GDM1 (cell line): Measurements from ENCODE around the gene MED12.

ENCODE experiments used
- DNase-seq: peaks from one replicate; lab custom pipeline; 2025; lab: John Stamatoyannopoulos, UW

MED12 gene

DNA sequence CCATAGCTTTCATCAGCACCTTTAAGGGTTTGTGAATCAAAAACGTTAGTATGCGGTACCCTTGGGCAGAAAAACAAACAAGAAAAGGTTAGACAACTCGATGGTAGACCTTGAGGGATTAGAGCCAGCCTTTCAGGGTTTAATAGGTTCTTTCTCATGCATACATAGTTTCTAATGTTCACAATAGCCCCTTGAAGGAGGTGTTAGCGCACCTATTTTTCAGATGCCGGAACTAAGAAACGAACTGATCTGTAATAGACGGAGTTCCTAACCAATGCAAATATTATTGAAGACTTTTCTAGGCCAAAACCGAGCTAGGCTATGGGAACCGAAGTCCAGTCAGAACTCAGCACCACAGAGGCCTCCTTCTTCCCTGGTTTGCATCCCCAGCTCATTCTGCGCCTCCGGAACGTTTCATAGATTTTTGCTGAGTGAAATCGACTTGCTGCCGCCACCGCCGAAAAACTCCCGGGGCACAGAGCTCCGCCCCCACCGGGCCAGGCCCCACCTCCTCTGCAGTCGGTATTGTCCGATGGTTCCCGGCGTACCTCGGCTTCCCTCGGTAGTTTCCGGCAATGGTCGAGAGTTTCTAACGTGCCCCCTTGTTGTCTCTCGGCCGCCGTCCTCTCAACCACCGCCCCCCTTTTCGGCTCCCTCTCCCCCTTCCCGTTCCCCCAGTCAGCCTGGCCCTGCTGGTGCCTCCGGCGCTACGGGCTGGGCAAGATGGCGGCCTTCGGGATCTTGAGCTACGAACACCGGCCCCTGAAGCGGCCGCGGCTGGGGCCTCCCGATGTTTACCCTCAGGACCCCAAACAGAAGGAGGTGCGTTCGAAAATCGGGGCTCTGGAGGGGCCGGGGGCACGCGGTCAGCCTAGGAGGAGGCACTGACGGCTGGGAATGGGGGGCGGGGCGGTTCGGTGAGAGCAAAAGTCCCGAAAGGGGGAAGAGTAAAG lies at the start of gene MED12:
Gene MED12 (plus strand): TSS at position 565 of the 953 bp plus-strand sequence. CDS start 159 bp downstream, at position 724.
- peak; percentile 76 for DNase-seq

DNA sequence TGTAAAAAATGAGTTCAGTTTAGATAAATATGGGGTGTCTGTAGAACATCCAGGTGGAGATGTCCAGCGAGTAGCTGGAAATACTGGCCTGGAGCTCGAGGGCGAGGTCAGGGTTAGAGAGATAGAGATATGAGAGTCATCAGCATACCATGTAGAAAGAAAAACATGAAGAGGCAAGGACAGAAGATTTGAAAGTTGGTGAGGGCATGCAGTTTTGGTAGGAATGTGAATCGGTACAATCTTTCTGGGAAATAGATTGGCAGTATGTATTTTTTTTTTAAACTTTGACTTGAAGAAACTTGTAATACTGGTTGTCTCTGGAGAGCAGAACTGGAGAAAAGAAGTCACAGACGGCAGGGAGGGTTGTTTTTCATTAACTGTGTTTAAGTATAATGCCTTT lies 47.9 kb upstream of the MED12 start:
- no peak for DNase-seq

DNA sequence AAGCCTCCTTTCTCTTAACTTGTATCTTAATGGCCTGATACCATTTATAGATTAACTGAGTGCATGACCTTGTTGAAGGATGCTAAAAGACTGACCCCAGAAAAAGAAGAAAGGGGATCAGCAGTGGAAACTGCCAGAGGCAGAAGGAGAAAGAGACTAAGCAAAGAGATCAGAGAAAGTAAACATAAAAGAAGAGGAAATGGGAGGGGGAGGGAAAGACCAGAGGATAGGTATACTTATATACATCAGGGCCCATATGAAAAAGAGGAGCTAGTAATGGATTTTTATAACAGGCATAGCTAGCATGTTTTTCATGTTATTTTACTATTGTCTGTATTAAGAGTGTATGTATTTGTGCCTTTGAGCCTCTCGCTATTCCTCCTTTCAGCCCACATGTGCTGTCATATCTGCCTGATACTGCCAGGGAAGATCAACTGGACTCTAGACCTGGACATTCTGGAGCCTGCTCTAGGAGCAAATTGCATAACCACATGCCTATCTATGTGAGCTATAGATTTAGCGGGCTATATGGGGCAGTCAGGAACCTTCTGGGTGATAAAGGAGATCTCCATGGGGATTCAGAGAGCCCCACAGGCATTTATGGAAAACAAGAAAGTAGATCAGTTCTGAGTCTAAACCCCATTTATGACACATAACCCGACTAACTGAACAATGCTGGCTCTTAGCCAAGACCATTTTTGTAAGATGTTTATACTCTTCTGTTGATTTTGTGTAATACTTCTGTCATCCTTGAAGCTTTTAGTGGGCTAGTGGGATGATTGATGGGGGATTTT lies 36.9 kb upstream of the MED12 start:
- no peak for DNase-seq

DNA sequence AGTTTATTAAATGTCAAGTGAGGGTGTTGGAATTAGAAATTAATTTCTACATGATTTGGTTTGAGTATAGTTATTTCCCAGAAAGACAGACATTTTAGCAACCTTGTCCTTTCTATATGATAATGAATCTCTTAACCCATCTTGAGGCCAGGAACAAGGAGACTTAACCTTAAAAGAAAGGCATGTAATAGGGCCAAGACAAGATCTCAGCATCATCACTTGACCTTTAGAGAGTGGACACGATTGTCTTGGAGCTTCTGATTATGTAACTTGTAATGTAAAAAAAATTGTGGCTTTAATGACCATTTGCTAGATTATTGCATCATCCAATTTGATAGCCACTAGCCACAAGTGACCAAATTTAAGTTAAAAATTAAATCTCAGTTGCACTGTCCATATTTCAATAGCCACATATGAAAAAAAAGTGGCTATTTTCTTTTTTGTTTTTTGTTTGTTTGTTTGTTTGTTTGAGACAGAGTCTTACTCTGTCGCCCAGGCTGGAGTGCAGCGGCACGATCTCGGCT lies 36.2 kb upstream of the MED12 start:
- DNase-seq: no peak

DNA sequence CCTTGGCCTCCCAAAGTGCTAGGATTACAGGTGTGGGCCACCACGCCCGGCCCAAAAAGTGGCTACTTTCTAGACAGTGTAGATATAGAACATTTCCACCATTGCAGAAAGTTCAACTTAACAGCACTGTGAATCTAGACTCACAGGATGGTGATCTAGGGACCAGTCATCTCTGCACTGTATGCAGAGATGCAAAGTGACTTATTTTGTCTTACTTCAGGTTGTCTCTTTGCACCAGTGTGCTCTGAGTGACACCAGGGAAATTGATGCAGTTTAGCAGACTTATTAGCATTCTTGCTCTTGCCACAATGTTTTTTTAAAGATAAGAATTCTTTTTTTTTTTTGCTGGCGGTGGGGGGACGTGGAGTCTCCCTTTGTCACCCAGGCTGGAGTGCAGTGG lies 35.6 kb upstream of the MED12 start:
- DNase-seq: no peak

DNA sequence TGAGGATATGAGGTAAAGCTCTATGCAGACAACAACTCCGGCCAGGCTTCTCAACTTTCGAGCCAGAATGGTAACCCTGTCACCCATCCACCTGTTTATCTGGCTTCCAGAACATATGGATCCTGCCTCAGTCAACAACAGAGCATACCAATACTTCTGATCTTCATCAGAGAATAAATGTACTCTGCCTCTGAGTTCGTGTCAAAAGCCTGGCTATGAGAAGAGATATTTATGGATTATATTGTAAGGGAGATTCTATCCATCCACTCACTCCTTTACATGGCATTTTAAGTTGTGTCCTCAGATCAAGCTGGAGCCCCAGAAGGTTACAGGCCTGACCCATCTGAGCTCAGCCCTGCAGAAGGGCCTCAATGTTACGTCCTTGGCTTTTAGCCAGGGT lies 32.5 kb upstream of the MED12 start:
- DNase-seq: no peak

DNA sequence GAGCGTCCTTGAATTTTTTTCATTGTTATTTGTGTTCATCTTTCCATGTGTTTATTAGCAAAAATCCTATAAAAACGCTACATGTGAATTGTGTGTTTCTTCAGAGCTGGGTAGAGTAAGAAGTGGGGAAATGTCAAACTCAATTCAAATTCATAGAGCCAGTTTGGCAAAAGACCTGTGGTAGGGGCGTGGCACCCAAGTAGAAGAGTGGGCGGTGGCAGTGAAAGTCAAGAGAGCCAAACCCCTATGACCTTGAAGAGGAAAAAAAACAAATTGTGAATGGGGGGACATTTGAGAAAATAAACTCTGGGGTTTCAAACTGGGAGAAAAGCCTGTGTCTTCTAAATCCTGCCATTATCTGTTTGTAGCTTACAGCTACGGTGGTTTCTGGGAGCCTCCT lies 27.1 kb upstream of the MED12 start:
- no peak for DNase-seq

DNA sequence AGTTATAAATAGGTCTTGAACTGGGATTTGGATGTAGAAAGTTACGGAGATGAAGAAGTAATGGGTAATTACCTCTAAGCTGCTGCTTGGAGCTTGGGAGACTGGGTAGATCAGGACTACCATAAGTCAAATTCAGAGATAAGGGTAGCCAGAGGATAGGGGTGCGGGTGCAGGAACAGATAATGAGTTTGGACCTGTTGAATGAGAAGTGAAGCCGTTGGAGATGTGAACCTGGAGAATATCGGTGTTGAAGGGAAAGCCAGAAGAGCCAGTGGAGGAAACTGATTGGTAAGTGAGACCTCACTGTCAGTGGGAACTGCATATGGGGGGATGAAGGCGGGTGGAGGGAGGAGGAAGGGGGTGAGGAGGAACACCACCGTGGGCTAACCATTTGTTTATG lies 23.4 kb upstream of the MED12 start:
- DNase-seq: no peak

DNA sequence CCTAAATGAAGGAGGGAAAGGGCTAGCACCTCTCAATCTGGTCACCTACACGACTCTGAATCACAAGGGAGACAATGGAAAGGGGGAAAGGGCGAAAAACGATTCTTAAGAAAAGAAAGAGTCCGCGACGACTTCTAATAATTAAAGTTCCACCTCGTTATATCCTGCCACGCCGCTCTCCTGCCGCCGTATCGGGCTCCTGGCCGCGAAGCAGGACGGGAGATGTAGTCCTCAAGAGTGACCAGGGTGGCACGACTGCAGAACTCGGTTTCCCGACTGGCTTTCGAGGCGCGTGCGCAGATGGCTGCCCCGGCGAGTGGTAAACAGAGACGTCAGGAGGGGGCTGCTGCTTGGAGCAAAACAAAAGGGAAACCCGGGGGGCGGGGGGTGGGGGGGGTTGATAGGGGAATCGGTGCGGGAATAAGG lies 22.8 kb upstream of the MED12 start, which contains the start of gene FOXO4:
Gene FOXO4 (plus strand): TSS at position 297 of the 426 bp plus-strand sequence. CDS start 678 bp downstream, outside the sequence.
- peak; percentile 79 for DNase-seq

DNA sequence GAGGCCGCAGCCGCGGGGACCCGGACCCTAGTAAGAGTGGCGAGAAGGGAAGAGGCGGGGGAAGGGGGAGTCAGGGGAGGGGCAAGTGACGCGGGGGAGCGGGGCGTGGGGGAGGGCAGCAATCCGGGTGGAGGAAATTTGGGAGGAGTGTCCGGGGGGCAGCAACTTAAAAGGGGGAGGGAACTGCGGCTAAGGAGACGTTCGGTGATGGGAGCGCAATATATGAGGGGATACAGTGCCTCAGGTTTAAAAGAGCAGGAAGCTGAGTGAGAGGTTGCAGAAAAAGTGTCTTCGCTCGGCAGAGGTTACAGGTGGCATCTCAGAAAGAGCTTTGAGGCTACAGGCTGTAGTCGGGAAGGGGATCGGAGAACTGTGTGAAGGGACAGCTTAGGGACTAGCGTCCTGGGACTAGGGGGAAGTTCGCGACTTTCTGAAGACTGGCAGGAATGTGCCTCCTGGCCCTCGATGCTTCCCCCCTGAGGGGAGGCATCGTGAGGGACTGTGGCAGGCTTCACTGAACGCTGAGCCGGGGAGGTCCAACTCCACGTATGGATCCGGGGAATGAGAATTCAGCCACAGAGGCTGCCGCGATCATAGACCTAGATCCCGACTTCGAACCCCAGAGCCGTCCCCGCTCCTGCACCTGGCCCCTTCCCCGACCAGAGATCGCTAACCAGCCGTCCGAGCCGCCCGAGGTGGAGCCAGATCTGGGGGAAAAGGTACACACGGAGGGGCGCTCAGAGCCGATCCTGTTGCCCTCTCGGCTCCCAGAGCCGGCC lies 22.2 kb upstream of the MED12 start:
- DNase-seq: peak; percentile 58

DNA sequence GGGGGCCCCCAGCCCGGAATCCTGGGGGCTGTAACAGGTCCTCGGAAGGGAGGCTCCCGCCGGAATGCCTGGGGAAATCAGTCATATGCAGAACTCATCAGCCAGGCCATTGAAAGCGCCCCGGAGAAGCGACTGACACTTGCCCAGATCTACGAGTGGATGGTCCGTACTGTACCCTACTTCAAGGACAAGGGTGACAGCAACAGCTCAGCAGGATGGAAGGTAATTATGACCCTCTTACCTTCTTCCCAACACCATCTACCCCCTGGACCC lies 21.7 kb upstream of the MED12 start:
- DNase-seq: no peak

DNA sequence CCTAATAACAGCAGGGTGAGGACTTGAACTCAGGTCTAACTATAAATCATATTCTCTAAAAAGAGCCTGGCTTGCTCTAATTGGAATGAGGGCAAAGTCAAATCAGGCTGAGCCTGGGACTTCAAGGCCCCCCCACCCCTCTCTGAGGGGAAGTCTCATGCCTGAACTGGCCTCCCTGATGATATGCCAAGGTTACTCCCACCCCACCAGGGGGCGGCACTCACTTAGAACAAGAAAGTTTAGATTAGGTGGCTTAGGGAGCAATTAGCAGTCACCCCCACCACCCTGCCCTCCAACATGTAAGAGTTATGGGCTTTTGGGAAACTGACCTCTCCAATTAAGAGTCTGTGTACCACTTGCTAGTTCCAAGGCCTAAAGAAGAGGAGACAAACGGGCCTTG lies 20.1 kb upstream of the MED12 start:
- DNase-seq: peak; percentile 73

DNA sequence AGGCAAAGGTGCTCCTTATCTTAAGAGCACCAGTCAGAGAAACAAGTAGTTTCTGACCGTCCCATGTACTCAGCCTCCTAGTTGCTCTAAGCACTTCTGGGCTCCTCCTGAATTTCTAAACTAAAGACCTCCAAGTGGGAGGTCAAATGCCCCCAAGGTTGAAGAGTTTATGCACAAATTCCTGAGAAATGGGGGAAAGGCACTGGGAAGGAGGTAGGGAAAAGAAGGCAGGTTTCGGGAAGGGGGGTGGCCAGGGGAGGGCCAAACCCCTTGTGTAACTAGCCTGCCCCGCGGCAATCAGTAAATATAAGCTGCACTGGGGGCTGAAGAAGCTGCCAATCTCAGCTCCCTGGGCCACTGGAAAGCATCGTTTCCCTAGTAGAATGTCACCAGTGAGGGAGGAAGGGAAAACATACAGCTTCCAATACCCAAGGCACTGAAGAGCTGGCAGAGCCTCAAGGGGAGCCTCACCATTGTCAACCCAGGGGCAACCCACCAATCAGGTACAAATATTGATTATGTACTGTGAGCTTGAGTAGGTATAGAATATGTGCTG lies 19.4 kb upstream of the MED12 start:
- DNase-seq: no peak

DNA sequence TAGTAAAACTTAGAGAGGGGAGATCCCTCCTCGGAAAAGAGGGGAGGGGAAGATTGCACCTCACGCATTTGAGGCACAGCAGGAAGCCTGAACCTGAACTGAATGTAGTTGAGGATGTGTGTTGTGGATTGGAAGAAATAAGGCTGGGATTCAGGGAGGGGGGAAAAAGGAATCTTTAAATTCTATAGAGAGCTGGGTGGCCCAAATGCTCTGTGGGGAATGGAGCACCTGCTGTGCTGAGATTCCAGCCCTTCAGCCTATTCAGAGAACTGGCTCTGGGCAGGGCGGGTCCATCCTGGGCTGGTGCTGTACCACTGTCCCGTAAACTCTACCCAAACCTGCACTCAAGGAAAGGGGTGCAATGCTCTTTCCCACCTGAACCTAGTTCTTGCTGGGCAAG lies 18.7 kb upstream of the MED12 start:
- DNase-seq: no peak

DNA sequence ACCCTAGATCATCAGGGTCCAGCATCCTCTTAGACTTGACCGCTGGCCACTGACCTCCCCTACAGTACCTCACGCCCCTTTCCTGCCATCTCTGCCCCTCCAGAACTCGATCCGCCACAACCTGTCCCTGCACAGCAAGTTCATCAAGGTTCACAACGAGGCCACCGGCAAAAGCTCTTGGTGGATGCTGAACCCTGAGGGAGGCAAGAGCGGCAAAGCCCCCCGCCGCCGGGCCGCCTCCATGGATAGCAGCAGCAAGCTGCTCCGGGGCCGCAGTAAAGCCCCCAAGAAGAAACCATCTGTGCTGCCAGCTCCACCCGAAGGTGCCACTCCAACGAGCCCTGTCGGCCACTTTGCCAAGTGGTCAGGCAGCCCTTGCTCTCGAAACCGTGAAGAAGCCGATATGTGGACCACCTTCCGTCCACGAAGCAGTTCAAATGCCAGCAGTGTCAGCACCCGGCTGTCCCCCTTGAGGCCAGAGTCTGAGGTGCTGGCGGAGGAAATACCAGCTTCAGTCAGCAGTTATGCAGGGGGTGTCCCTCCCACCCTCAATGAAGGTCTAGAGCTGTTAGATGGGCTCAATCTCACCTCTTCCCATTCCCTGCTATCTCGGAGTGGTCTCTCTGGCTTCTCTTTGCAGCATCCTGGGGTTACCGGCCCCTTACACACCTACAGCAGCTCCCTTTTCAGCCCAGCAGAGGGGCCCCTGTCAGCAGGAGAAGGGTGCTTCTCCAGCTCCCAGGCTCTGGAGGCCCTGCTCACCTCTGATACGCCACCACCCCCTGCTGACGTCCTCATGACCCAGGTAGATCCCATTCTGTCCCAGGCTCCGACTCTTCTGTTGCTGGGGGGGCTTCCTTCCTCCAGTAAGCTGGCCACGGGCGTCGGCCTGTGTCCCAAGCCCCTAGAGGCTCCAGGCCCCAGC lies 17.6 kb upstream of the MED12 start:
- no peak for DNase-seq

DNA sequence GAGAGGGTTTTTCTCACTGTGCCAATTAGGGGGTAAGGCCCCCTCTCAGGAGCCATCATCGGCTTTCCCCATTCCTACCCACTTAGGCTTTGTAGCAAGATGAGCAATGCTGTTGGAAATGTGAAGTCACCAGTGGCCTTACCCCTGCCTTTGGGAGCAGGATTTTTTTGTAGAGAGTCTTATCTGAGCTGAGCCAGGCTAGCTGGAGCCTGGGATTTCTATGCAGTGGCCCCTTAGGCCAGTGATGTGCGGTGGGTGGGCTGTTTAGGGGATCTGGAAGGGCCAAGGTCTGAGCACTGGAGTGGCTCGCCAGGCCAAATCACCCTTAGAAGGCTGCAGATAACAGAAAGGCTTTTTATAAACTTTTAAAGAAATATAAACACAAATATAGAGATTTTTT lies 16.1 kb upstream of the MED12 start:
- no peak for DNase-seq

DNA sequence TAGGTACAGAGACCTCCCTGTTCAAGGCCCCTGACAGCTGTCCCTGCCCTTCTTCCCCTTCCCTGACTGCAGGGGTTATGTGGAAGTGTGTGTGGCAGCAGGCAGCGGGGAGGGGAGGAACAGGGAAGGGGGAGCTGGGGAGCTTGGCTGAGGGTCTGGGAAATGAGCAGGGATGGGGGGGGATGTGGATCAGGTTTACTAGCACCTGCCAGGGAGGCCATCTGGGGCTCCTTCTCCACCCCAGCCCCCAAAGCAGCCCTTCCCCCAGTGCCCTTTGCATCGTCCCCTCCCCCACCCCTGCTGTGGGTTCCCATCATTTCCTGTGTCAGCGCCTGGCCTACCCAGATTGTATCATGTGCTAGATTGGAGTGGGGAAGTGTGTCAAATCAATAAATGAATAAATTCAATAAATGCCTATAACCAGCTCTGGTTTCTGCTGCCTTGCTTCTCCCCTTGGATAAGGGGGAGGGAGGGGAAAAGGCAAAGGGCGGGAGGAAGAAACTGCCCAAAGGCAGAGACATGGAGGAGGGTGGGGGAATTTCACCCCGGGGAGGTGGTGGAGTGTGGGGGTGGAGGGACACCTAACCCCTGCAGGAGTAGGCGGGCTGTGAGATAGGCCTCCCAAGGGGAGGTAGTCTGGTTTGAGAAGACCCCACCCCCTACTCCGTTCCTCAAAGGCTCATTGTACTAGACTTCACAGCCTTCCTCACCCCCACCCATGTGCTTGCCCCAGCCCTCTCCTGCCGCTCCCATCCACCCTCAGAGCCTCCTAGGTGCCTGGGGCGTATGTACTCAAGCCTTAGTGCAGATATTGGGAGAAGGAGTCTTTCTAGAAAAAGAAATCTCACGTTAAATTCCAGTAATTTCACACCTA lies 15.0 kb upstream of the MED12 start:
- peak; percentile 85 for DNase-seq

DNA sequence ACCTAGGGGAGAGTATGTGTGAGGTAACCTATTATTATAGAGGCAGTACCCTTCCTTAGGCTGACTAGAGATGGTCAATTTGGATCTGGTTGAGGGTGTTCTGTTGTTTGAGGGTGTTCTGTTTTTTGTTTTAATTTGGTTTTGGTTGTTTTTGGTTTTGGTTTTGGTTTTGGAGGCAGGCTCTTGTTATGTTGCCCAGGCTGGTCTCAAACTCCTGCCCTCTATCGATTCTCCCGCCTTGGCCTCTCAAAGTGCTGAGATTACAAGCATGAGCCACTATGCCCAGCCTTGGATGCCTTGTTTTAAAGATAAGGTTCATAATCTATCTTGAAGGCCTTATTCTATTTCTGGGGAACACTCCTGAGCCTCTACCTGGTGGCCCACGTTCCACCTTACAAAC lies 12.8 kb upstream of the MED12 start:
- DNase-seq: no peak

DNA sequence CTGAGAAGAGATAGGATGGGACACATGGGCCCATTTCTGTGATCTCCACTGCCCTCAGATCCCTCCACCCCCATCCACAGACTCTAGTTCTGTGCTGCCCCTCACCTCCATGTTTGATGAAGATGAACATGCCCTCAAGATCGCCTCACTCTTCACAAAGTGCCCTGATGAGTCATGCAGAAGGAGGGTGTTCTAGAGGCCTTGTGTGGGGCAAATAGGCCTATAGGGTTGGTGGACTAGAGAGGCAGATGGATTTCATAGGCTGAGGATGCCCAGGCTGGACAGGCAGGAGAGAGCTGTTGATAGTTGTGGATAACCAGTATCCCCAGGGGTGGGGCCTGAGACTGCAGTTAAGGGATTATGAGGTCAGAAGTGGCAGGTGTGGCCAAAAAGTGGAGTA lies 12.0 kb upstream of the MED12 start, which contains the start of gene CXorf65:
Gene CXorf65 (minus strand): TSS at position 314 of the 400 bp plus-strand sequence. CDS start 184 bp downstream, at position 130.
- no peak for DNase-seq

DNA sequence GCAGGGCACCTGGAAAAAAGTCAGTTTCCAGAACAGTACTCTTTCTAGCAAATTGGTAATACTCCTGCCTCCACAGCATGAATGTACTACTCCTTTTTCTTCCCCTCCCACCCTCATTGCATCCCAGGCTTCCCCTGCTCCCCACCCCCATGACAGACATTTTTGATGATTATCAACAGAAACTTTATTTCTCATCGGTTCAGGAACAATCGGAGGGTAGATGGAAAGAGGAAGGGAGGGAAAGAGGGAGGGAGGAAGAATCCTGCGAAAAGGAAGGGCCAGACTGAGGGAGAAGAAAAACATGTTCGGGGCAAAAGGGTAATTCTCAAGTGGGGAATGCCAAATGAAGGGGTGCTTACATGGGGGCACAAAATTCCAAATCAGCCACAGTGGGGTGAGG lies 11.2 kb upstream of the MED12 start:
- DNase-seq: no peak
